GM10266 (cell line): ENCODE data around the gene KIF13A.

Experiments
- DNase-seq: peaks from one replicate; pipeline ENCODE4 v3.0.0; 2012; ENCODE audit errors: extremely low spot score
- TF ChIP-seq, protein P1 (sequence below): IDR thresholded peaks from 2 replicates; pipeline ENCODE4 v1.5.1; 2012; ENCODE audit warnings: mild to moderate bottlenecking, low read depth; ENCODE audit not compliant: control insufficient read depth, insufficient read depth; ENCODE audit errors: missing control alignments

KIF13A gene

DNA sequence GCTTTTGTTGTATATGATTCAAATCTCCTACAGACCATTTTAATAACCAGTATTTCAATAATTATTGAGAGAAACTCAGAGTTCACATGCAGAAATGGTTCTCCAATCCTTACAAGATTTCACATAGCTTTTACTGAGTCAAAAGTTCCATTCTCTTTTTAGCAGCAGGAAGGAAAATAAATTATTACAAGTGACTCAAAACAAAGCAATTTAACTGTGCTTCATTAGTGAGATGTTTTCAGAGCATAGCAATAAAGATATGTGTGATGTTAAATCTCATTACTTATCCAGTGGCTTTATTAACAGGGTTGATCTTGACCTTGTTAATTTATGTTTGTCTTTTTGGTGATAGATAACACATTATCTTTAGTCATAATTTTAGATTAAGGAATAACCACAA lies 22.0 kb downstream of the KIF13A start:
- TF ChIP-seq, protein P1, sequence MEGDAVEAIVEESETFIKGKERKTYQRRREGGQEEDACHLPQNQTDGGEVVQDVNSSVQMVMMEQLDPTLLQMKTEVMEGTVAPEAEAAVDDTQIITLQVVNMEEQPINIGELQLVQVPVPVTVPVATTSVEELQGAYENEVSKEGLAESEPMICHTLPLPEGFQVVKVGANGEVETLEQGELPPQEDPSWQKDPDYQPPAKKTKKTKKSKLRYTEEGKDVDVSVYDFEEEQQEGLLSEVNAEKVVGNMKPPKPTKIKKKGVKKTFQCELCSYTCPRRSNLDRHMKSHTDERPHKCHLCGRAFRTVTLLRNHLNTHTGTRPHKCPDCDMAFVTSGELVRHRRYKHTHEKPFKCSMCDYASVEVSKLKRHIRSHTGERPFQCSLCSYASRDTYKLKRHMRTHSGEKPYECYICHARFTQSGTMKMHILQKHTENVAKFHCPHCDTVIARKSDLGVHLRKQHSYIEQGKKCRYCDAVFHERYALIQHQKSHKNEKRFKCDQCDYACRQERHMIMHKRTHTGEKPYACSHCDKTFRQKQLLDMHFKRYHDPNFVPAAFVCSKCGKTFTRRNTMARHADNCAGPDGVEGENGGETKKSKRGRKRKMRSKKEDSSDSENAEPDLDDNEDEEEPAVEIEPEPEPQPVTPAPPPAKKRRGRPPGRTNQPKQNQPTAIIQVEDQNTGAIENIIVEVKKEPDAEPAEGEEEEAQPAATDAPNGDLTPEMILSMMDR: no peak
- DNase-seq: no peak

DNA sequence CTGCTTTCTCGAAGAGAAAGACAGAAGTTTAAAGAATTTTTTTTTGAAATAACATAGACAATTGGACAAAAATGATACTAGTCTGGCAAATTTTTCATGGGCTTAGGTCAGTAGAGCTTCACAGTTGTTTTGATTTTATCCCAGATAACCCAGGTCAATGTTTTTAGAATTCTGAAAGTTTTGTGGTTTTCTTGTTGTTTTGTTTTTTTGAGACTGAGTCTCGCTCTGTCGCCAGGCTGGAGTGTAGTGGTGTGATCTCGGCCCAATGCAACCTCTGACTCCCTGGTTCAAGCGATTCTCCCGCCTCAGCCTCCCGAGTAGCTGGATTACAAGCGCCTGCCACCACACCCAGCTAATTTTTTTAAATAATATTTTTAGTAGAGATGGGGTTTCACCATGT lies 22.8 kb downstream of the KIF13A start:
- TF ChIP-seq, protein P1: no peak
- DNase-seq: no peak

DNA sequence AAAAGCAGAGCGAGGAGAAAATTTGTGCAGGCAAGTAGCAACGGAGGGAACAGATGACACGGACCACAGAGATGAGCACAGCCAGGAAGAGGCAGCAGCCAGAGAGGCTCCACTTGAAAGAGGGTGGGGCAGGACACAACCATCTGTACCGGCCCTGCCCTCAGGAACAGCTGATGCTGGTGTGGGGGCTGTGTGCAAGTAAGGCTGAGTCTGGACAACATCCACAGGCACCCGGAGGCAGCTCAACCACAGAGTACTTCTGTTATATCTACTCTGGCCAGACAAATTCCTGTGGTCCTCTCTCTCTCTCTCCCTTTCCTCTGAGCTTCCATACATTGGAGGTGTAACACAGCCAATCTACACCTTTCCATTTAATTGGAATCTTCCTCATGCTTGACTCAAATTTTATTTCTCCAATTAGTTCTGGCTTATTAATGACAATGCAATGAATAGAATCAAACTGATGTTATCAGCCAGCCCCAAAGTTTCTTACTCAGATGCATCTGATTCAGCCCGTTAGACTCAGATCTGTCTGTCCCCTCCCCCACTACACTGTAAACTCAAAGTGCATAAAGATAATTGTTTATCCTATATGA lies 24.9 kb downstream of the KIF13A start:
- TF ChIP-seq, protein P1: no peak
- no peak for DNase-seq

DNA sequence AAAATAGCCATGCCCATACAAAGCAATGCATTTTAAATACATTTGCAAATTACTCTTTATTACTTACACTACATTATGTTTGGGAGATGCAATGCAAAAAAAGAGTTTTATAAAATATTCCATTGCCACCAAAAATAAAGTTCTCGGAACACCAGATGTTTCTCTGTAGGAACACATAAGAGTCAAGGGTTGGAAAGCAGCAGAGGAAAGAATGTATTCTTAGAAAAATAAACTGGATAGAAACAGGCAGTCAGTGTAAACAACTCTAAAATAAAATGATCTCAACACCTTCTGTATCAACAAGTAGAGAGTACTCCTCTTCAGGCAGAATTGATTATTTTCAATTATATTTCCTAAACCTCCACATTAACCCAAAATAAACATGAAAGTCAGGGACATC lies 28.1 kb downstream of the KIF13A start:
- TF ChIP-seq, protein P1: no peak
- no peak for DNase-seq

DNA sequence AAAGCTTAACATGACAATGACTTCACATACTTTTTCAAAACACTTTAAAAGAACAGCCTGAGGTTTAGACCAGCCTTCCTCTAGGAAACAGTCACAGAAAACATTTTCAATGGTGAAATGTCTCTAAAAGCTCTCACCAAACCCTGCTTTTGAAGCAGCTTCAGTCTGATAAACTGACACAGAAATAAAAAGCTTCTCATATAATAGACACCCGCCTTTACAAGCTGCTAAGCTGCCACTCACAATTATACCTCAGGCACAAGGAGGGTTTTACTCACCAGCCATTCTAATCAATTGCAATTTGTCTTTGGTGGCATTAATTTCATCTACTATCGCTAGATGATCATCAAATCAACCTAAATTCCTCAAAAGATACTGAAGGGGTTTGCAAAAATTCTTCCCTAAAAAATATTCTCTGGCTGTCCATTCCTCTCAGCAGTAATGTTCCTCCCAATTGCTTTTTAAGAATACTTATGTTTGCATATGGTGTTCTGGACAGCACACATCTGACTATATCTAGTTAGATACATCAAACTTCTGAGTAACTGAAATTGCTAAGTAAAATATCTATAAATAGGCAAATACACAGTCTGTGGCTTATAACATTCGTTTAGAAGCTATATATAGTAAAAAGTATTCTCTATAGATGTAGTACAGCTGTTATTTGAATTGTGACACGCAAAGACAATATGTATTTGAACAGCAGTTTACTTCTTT lies 29.4 kb downstream of the KIF13A start:
- TF ChIP-seq, protein P1: no peak
- no peak for DNase-seq

DNA sequence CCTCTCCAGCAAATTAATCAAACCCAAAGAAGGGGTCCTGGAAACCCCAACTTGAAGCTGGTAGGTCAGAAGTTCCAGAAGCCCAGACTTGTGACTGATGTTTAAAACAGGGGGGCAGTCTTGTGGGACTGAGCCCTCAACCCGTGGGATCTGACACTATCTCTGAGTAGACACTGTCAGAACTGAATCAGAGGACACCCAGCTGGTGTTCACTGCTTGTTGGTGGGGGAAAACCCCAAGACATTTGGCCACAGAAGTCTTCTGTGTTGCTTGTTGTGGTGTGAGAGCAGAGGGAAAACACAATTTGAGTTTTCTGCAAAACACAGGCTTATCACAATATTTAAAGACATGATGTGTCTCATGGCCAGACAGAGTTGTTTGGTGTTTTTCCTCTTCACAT lies 29.9 kb downstream of the KIF13A start:
- TF ChIP-seq, protein P1: no peak
- DNase-seq: no peak

DNA sequence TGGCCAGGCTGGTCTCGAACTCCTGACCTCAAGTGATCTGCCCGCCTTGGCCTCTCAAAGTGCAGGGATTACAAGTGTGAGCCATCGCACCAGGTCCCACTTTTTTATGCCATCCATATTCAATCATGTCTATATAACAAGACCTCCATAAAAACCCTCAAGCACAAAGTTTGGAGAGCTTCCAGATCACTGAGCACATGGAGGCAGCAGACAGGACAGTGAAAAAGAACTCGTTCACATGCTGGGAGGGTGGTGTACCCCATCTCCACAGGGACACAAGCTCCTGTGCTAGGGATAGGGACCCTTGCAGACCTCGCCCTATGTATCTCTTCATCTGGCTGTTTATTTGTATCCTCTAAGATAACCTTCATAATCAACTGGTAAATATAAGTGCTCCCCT lies 30.3 kb downstream of the KIF13A start:
- DNase-seq: no peak
- TF ChIP-seq, protein P1: no peak
